ENCODE results near the gene SPPL2B.
A peak's percentile ranks its signal among the peaks of the same experiment; 100 is the strongest.
"Not testable (repeated sequence)": the region's sequence is repeated elsewhere in the genome, so short reads cannot be mapped to it uniquely, and the experiment has no call there.

SPPL2B gene

DNA sequence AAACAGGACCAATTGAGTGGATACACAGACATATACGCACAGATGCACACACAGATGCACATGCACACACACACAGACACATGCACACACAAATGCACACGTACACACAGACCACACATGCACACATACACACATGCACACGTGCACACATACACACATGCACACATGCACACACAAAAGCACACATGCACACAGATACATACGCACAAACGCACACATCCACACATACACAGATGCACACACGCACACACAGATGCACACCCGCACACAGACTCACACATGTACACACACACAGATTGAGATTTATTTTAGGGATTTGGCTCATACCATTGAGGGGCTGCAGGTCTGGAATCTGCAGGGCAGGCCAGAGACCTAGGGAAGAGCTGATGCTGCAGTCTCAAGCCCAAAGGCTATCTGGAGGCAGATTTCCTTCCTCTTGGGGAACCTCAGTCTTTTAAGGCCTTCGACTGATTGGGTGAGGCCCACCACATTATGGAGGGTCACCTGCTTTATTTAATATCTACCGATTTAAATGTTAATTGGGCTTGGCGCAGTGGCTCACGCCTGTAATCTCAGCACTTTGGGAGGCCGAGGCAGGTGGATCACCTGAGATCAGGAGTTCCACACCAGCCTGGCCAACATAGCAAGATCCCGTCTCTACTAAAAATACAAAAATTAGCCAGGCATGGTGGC, 54.2 kb downstream of the SPPL2B start:
- no peak for DNase-seq (ENCODE audit: low spot score)

DNA sequence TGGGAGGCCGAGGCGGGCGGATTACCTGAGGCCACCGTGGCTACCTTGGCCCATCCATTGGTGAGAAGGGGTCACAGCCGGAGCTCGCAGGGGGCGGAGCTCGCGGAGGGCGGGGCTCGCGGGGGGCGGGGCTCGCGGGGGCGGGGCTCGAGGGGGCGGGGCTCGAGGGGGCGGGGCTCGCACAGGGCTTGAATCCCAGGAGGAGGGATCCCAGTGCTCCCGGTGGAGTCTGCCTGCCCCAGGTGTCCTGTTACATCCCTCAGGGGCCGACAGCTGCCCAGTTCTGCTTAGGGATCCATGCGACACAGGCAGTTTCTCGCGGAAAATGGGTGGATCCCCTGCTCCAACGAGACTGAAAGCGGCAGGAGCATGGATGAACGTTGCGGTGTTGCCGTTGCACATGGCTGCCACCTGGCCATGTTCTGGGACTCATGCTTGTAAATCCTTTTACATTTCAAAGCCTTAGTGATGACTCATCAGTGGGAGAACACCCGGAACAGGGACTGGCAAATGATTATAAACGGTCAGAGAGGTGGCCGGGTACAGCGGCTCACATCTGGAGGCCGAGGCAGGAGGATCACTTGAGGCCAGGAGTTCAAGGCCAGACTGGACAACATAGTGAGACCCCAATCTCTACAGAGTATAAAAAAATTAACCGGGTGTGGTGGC, 56.7 kb downstream of the SPPL2B start:
- DNase-seq (ENCODE audit: low spot score): peak; percentile 72

DNA sequence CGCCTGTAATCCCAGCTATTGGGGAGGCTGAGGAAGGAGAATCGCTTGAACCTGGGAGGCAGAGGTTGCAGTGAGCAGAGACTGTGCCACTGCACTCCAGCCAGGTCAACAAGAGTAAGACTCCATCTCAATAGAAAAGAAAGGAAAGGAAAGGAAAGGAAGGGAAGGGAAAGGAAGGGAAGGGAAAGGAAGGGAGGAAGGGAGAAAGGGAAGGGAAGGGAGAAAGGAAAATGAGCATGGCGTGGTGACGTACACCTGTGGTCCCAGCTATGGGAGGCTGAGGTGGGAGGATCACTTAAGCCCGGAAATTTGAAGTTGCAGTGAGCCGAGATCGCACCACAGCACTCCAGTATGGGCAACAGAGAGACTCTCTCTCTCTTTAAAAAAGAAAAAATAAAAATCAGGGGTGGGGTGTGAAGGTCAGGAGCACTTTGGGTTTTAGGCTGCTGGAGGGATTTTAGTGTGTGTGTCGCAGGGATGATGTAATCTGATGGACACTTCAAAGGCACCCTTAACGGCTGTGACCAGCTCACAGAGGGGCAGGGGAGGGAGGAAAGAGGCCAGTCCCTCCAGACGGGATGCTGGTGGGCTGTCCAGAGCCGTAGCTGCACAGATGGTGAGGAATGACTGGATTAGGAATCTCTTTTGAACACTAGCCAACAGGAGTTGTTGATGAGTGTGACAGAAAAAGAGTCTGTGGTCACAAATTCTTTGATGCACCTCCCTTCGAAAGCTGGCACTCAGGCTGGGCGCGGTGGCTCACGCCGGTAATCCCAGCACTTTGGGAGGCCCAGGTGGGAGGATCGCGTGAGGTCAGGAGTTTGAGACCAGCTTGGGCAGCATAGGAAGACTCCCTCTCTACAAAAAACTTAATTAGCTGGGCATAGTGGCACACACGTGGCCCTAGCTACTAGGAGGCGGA, 59.1 kb downstream of the SPPL2B start:
- DNase-seq (ENCODE audit: low spot score): no peak

DNA sequence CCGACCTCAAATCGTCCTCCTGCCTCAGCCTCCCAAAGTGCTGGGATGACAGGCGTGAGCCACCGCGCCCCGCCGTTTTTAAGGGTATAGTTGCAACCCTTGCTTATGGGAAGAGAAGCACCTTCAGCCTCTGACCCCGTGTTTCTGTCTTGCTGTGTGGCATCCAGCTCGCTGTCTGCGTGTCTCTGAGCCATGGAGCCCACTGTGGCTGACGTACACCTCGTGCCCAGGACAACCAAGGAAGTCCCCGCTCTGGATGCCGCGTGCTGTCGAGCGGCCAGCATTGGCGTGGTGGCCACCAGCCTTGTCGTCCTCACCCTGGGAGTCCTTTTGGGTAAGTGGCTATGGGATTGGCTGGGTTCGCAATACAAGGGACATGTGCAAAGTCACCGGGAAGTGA, 61.1 kb downstream of the SPPL2B start:
- DNase-seq (ENCODE audit: low spot score): no peak

DNA sequence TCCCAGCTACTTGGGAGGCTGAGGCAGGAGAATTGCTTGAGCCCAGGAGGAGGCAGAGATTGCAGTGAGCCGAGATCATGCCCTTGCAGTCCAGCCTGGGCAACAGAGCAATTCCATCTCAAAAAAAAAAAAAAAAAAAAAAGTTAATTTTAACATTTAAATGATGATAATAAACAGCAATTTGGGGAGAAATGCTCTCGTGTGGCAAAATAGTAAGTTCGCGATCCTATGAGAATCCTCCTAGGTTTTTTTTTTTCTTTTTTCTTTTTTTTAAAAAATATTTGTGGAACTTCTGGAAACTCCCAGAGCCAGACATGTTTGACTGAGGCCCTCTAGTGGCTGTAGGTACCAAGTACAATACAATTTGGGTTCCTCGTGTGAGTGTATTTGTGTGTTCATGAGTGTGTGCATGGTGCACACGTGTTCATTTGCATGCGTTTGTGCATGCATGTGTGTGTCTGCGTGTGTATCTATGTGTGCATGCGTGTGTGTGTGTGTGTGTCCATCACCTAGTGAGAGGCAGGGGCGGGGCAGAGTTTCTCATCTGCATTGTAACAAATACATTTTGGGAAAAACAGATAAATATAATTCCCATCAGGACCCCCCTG, 62.7 kb downstream of the SPPL2B start:
- peak; percentile 61 for DNase-seq (ENCODE audit: low spot score)

DNA sequence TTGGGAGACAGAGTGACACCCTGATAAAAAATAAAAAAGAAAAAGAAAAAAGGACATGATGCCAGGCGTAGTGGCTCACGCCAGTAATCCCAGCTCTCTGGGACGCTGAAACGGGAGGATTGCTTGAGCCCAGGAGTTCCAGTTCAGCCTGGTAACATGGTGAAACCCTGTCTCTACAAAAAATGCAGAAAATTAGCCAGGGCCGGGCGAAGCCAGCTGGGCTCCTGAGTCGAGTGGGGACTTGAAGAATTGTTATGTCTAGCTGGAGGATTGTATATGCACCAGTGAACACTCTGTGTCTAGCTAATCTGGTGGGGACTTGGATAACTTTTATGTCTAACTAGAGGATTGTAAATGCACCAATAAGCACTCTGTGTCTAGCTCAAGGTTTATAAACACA, 63.9 kb downstream of the SPPL2B start:
- no peak for DNase-seq (ENCODE audit: low spot score)

DNA sequence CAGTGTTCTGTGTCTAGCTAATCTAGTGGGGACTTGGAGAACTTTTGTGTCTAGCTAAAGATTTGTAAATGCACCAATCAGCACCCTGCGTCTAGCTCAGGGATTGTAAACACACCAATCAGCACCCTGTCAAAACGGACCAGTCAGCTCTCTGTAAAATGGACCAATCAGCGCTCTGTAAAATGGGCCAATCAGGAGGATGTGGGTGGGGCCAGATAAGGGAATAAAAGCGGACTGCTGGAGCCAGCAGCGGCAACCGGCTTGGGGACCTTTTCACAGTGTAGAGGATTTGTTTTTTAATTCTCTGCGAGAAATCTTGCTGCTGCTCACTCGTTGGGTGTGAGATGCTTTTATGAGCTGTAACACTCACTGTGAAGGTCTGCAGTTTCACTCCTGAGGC, 64.4 kb downstream of the SPPL2B start:
- not testable (repeated sequence) for DNase-seq (ENCODE audit: low spot score)

DNA sequence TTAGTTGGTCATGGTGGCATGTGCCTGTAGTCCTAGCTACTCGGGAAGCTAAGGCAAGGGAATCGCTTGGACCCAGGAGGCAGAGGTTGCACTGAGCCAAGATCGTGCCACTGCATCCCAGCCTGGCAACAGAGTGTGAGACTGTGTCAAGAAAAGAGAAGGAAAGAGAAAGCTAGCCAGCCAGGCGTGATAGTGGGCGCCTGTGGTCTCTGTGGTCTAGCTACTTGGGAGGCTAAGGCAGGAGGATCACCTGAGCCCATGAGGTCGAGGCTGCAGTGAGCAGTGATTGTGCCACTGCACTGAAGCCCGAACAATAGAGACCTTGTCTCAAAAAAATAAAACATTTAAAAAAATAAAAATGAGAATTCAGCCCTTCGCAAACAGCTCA, 65.6 kb downstream of the SPPL2B start:
- DNase-seq (ENCODE audit: low spot score): no peak

DNA sequence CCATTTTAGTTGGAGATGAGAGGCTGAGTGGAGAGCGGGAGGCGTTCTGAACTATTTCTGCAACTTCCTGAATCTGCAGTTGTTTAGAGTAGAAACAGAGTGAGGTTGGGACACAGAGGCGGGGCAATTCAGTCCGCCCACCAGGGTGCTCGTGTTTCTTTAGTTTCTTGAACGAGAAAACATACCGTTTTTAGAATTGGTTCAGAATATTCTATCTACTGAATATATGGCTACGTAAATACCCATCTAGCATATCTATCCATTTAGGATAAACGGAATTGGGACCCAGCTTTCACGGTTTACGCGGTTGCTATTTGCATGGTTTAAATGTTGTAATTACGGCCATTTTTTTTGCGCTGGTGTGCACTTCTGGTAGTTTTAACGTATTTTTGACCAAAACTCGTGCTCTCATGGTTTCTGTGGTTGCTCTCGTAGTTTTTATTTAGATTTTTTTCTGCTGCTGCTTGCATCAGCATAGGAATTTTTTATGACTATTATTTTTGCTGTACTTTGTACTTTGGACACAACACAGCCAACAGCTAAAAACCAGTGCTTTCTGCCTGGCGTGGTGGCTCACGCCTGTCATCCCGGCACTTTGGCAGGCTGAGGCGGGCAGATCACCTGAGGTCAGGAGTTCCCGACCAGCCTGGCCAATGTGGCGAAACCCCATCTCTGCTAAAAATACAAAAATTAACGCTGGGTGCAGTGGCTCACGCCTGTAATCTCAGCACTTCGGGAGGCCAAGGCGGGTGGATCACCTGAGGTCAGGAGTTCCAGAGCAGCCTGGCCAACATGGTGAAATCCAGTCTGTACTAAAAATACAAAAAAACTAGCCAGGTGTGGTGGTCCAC, 66.2 kb downstream of the SPPL2B start:
- no peak for DNase-seq (ENCODE audit: low spot score)

DNA sequence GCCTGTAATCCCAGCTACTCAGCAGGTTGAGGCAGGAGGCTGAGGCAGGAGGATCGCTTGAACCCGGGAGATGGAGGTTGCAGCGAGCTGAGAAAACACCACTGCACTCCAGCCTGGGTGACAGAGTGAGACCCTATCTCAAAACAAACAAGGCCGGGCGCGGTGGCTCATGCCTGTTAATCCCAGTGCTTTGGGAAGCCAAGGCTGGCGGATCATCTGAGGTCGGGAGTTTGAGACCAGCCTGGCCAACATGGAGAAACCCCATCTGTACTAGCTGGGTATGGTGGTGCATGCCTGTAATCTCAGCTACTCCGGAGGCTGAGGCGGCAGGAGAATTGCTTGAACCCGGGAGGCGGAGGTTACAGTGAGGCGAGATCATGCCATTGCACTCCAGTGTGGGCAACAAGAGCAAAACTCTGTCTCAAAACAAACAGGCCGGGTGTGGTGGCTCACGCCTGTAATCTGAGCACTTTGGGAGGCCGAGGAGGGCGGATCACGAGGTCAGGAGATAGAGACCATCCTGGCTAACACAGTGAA, 66.9 kb downstream of the SPPL2B start:
- DNase-seq (ENCODE audit: low spot score): not testable (repeated sequence)

DNA sequence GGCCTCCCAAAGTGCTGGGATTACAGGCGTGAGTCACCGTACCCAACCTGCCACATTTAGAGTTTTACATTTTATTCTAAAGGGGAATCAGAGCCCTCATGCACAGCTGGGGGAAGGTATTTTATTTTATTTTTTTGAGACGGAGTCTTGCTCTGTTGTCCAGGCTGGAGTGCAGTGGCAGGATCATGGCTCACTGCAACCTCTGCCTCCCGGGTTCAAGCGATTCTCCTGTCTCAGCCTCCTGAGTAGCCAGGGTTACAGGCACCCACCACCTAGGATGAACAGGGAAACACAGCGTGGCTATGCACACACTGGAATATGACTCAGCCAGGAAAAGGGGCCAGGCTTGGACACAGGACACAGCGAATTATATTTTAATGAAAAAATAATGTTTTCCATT, 68.7 kb downstream of the SPPL2B start:
- not testable (repeated sequence) for DNase-seq (ENCODE audit: low spot score)

DNA sequence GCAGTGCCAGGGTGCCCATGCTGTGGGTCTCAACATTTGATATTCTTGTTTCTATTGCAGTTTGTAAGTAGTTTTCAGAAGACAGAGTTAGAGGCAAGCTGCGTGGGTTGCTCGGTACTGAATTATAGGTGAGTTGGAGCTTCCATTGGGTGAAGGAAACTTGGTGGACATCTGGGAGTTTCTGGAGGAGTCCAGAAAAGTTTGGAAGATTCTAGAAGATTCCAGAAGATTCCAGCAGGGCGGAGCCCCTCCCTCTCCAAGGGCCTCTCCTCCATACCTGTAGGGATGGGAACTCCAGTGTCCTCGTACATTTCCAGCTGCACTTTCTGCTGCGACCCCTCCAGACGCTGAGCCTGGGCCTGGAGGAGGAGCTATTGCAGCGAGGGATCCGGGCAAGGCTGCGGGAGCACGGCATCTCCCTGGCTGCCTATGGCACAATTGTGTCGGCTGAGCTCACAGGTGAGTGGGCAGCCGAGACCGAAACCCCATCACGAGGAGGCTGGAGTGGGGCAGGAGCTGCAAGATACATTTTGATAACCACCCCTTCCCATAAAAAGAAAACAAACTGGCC, 70.3 kb downstream of the SPPL2B start:
- DNase-seq (ENCODE audit: low spot score): no peak

DNA sequence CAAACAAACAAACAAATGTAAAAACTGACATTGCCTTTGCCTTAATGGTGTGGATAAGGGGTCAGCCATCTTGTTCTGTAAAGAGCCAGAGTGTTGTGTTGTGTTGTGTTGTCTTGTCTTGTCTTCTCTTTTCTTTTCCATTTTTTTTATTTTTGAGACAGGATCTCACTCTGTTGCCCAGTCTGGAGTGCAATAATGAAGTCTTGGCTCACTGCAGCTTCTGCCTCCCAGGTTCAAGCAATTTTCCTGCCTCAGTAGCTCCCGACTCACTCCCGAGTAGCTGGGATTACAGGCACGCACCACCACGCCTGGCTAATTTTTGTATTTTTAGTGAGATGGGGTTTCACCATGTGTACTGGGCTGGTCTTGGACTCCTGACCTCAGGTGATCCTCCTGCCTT, 71.1 kb downstream of the SPPL2B start:
- no peak for DNase-seq (ENCODE audit: low spot score)
